HG02938 (cell line): ENCODE data around the gene EPB41L4A.
"Not testable (repeated sequence)": the region's sequence is repeated elsewhere in the genome, so short reads cannot be mapped to it uniquely, and the experiment has no call there.

Experiments used
- ATAC-seq: cut with Tn5 transposase; IDR thresholded peaks from one replicate; pipeline ENCODE4 v1.9.1; 2021; ENCODE audit warnings: mild to moderate bottlenecking, moderate library complexity; ENCODE audit not compliant: unreplicated experiment

The EPB41L4A gene

GRCh38 chr5:112419164-112419985 is at the start of gene EPB41L4A:
TSS of gene EPB41L4A (minus strand) at chr5:112419277. CDS start at chr5:112419039, 238 bp downstream.
- ATAC-seq, result peak; percentile 10

- ATAC-seq, result no peak
Measured at GRCh38 chr5:112467485-112467884, 48.4 kb upstream of the EPB41L4A start.

GRCh38 chr5:112466261-112466660 is 47.2 kb upstream of the EPB41L4A start:
- not testable (repeated sequence) for ATAC-seq

- not testable (repeated sequence) for ATAC-seq
Measured at GRCh38 chr5:112447187-112447760, 28.2 kb upstream of the EPB41L4A start.

GRCh38 chr5:112445626-112446350 is 26.7 kb upstream of the EPB41L4A start:
- no peak for ATAC-seq

GRCh38 chr5:112443932-112444331 is 24.9 kb upstream of the EPB41L4A start:
- not testable (repeated sequence) for ATAC-seq

GRCh38 chr5:112440031-112440430 is 21.0 kb upstream of the EPB41L4A start:
- ATAC-seq, result no peak

- no peak for ATAC-seq
Measured at GRCh38 chr5:112436144-112436543, 17.1 kb upstream of the EPB41L4A start.

GRCh38 chr5:112434641-112435040 is 15.6 kb upstream of the EPB41L4A start:
- ATAC-seq, result no peak

- ATAC-seq, result not testable (repeated sequence)
Measured at GRCh38 chr5:112426202-112426601, 7.1 kb upstream of the EPB41L4A start.

- ATAC-seq, result peak; percentile 85
Measured at GRCh38 chr5:112419986-112420864, 1.1 kb upstream of the EPB41L4A start.

- no peak for ATAC-seq
Measured at GRCh38 chr5:112418659-112419163, 366 bp downstream of the EPB41L4A start.

- peak; percentile 53 for ATAC-seq
Measured at GRCh38 chr5:112417931-112418658, 982 bp downstream of the EPB41L4A start.

- ATAC-seq, result no peak
Measured at GRCh38 chr5:112415552-112415951, 3.5 kb downstream of the EPB41L4A start.

- no peak for ATAC-seq
Measured at GRCh38 chr5:112413611-112414010, 5.5 kb downstream of the EPB41L4A start.

- no peak for ATAC-seq
Measured at GRCh38 chr5:112412346-112412745, 6.7 kb downstream of the EPB41L4A start.

GRCh38 chr5:112411903-112412302 is 7.2 kb downstream of the EPB41L4A start:
- ATAC-seq, result no peak

- ATAC-seq, result no peak
Measured at GRCh38 chr5:112407666-112408065, 11.4 kb downstream of the EPB41L4A start.

GRCh38 chr5:112407240-112407639 is 11.8 kb downstream of the EPB41L4A start:
- no peak for ATAC-seq

- no peak for ATAC-seq
Measured at GRCh38 chr5:112403069-112403468, 16.0 kb downstream of the EPB41L4A start.
